HepG2 (cell line): Measurements from ENCODE around the gene DRC7. TPM values are rescaled to one million over a fixed set of nuclear protein-coding genes. Genes with fewer than 3 reads are reported as not detected.
A peak's percentile ranks its signal among the peaks of the same experiment; 100 is the strongest.

Experiments
- ATAD3A ChIP-seq: sonication (generic); formaldehyde crosslinking; IDR thresholded peaks from 2 replicates; pipeline ENCODE4 v1.4.0; 2020; ENCODE audit warnings: missing genetic modification reagents
- EZH2 ChIP-seq: conservative IDR thresholded peaks from 2 replicates; pipeline ENCODE4 v1.6.1; 2012; ENCODE audit warnings: mild to moderate bottlenecking, low read depth, low read length, moderate library complexity
- KDM5A ChIP-seq: fragments of 200-600 bp; sonication (generic); IDR thresholded peaks from 2 replicates; pipeline ENCODE4 v1.7.0; 2018; ENCODE audit warnings: antibody characterized with exemption, mild to moderate bottlenecking, low read length, borderline replicate concordance
- LRRFIP1 ChIP-seq: sonication (generic); formaldehyde crosslinking; conservative IDR thresholded peaks from 2 replicates; pipeline ENCODE4 v1.4.0; 2020; ENCODE audit warnings: missing genetic modification reagents
- SRY ChIP-seq: sonication (generic); formaldehyde crosslinking; IDR thresholded peaks from 2 replicates; pipeline ENCODE4 v1.8.0; 2022; ENCODE audit warnings: mild to moderate bottlenecking, missing genetic modification reagents
- ZBTB3 ChIP-seq: sonication (generic); formaldehyde crosslinking; IDR thresholded peaks from 2 replicates; pipeline ENCODE4 v1.4.0; 2020; ENCODE audit warnings: low read depth, mild to moderate bottlenecking, moderate library complexity, missing genetic modification reagents, borderline replicate concordance
- ZNF180 ChIP-seq: sonication (generic); formaldehyde crosslinking; IDR thresholded peaks from 2 replicates; pipeline ENCODE4 v1.4.0; 2020; ENCODE audit warnings: low read depth, missing genetic modification reagents, borderline replicate concordance
- ZNF280D ChIP-seq: sonication (generic); formaldehyde crosslinking; IDR thresholded peaks from 2 replicates; pipeline ENCODE4 v1.5.1; 2020; ENCODE audit warnings: mild to moderate bottlenecking, missing genetic modification reagents
- ZNF512B ChIP-seq: sonication (generic); formaldehyde crosslinking; IDR thresholded peaks from 2 replicates; pipeline ENCODE4 v1.5.1; 2020; ENCODE audit warnings: missing genetic modification reagents, mild to moderate bottlenecking, borderline replicate concordance
- polyA plus RNA-seq, 8 experiments: library from polyadenylated mRNA; depleted of rRNA in 3 of 8; stranded (reverse) in 7 of 8; unstranded in 1 of 8; fragments of >200 nt; fragmentation: Illumina TruSeq in 4 of 8; extraction: Trizol in 4 of 8; gene quantifications; 2 replicates each; pipeline versions ENCODE4 v1.2.1 to v1.2.3, GENCODE V29; 2011 to 2016; ENCODE audit warnings: low read depth in 4 of 8, missing spikeins in 1 of 8, mixed read lengths in 1 of 8; ENCODE audit not compliant: insufficient read depth in 1 of 8
- total RNA-seq, 5 experiments: library from RNA; depleted of rRNA; stranded (reverse); fragments of >200 nt; fragmentation: Illumina TruSeq; extraction: Trizol; gene quantifications; 2 replicates each; pipeline ENCODE4 v1.2.3, GENCODE V29; 2016; ENCODE audit warnings: low read depth in 1 of 5

DRC7 gene
- total and polyA plus RNA-seq, 2 of the 13 experiments (the other 11 are each of a cell fraction or from before 2014, with no cell fraction given): 2.7 to 3.4 TPM

GRCh38 chr16:57667526-57668262 lies 26.9 kb upstream of the DRC7 start (continued):
- TF ChIP-seq ZNF280D (CRISPR knock-in tag) (peak; percentile 57; the same call in 1 of the 2 replicates), ATAD3A (CRISPR knock-in tag) (no peak; the same call in 1 of the 2 replicates), KDM5A (no peak), SRY (CRISPR knock-in tag) (0 out of 2 replicates have a peak, but pooled peaks have one; percentile 39), LRRFIP1 (CRISPR knock-in tag) (no peak), EZH2 (no peak), ZNF512B (CRISPR knock-in tag) (no peak), ZNF180 (CRISPR knock-in tag) (no peak), ZBTB3 (CRISPR knock-in tag) (peak; percentile 59; the same call in 1 of the 2 replicates)
